HG03565 (cell line): ENCODE results near the gene TRABD.

ENCODE experiments used
- ATAC-seq: cut with Tn5 transposase; IDR thresholded peaks from one replicate; pipeline ENCODE4 v1.9.1; 2021; ENCODE audit warnings: mild to moderate bottlenecking, moderate library complexity; ENCODE audit not compliant: unreplicated experiment

TRABD gene

GRCh38 chr22:50173311-50173982, 12.3 kb upstream of the TRABD start:
- no peak for ATAC-seq

GRCh38 chr22:50173983-50174355, 11.7 kb upstream of the TRABD start:
- no peak for ATAC-seq

GRCh38 chr22:50174382-50175190, 11.1 kb upstream of the TRABD start:
- ATAC-seq, result no peak

- no peak for ATAC-seq
Observed at GRCh38 chr22:50175191-50175461, 10.6 kb upstream of the TRABD start.

- no peak for ATAC-seq
Observed at GRCh38 chr22:50175921-50176849, 9.5 kb upstream of the TRABD start.

GRCh38 chr22:50176850-50177536, 8.7 kb upstream of the TRABD start:
- ATAC-seq, result no peak

GRCh38 chr22:50177537-50178470, 7.9 kb upstream of the TRABD start:
- no peak for ATAC-seq

- no peak for ATAC-seq
Observed at GRCh38 chr22:50178471-50178864, 7.2 kb upstream of the TRABD start.

- no peak for ATAC-seq
Observed at GRCh38 chr22:50178871-50179869, 6.5 kb upstream of the TRABD start.

GRCh38 chr22:50179937-50180726, 5.6 kb upstream of the TRABD start:
- no peak for ATAC-seq

- ATAC-seq, result no peak
Observed at GRCh38 chr22:50180727-50181521, 4.8 kb upstream of the TRABD start.

- no peak for ATAC-seq
Observed at GRCh38 chr22:50182176-50183081, 3.3 kb upstream of the TRABD start.

GRCh38 chr22:50183141-50183971, 2.4 kb upstream of the TRABD start:
- ATAC-seq, result no peak

- ATAC-seq, result no peak
Observed at GRCh38 chr22:50184004-50184901, 1.5 kb upstream of the TRABD start.
